B cell (primary cell): ENCODE results near the gene PAX1. TPM values are rescaled to one million over a fixed set of nuclear protein-coding genes. Genes with fewer than 3 reads are reported as not detected.

Experiments used
- ATAC-seq: fragments of 200-7000 bp; cut with Tn5 transposase; one replicate; pipeline ENCODE4 v1.10.0; 2021; ENCODE audit warnings: low read depth, mild to moderate bottlenecking, moderate number of reproducible peaks, moderate library complexity
- CTCF ChIA-PET: fragments of 350-600 bp; sonication (Branson Sonifier 250); formaldehyde crosslinking; loops from one replicate; lab custom pipeline; 2021; ENCODE audit warnings: antibody characterized with exemption, inconsistent platforms; lab: Charles Lee
- POLR2A ChIA-PET: fragments of 350-600 bp; sonication (Branson Sonifier 250); formaldehyde crosslinking; loops from one replicate; lab custom pipeline; 2021; ENCODE audit warnings: antibody characterized with exemption; lab: Charles Lee
- DNase-seq: peaks from one replicate; pipeline ENCODE4 v3.0.0; 2013
- H2AFZ ChIP-seq: 2 replicates; pipeline ENCODE4 v1.6.1; 2012; ENCODE audit warnings: mild to moderate bottlenecking, low read depth, low read length; ENCODE audit not compliant: insufficient read depth, poor library complexity, severe bottlenecking
- H3K27ac ChIP-seq, 2 donors: 1 replicate in 1 of 2; 2 replicates in 1 of 2; pipeline ENCODE4 v1.5.1; 2012 to 2013; ENCODE audit warnings: low read length in 2 of 2, mild to moderate bottlenecking in 2 of 2, moderate library complexity in 1 of 2
- H3K27me3 ChIP-seq, 4 experiments: fragments of 200-600 bp in 1 of 4; sonication (generic) in 1 of 4; replicated peaks in 1 of 4; 1 replicate in 2 of 4; 2 replicates in 2 of 4; pipeline versions ENCODE4 v1.6.1 to v1.7.0; 2013 to 2016; ENCODE audit warnings: low read length in 3 of 4, mild to moderate bottlenecking in 2 of 4, mixed read lengths in 1 of 4, moderate library complexity in 1 of 4; ENCODE audit not compliant: insufficient read depth in 4 of 4, control insufficient read depth in 3 of 4; ENCODE audit errors: control extremely low read depth in 1 of 4
- H3K36me3 ChIP-seq, 2 experiments: replicated peaks in 1 of 2; 1 replicate in 1 of 2; 2 replicates in 1 of 2; pipeline versions ENCODE4 v1.6.1 to v1.7.1; 2013; ENCODE audit warnings: low read length in 1 of 2; ENCODE audit not compliant: insufficient read depth in 2 of 2, control insufficient read depth in 1 of 2; ENCODE audit errors: control extremely low read depth in 1 of 2, extremely low read depth in 1 of 2
- H3K4me1 ChIP-seq, 2 donors: fragments of 200-600 bp in 1 of 2; sonication (generic) in 1 of 2; 1 replicate in 1 of 2; 2 replicates in 1 of 2; pipeline versions ENCODE4 v1.5.1 to v1.6.1; 2013 to 2017; ENCODE audit warnings: low read length in 2 of 2; ENCODE audit not compliant: control insufficient read depth in 2 of 2, insufficient read depth in 2 of 2
- H3K4me2 ChIP-seq: replicated peaks from 2 replicates; pipeline ENCODE3; 2012; ENCODE audit warnings: mild to moderate bottlenecking, low read depth, low read length; ENCODE audit not compliant: poor library complexity, severe bottlenecking
- H3K4me3 ChIP-seq, 5 experiments: fragments of 200-600 bp in 1 of 5; sonication (generic) in 1 of 5; 1 replicate in 3 of 5; 2 replicates in 2 of 5; pipeline versions ENCODE4 v1.5.1 to v1.7.0; 2011 to 2016; ENCODE audit warnings: low read length in 4 of 5, mild to moderate bottlenecking in 4 of 5, low read depth in 2 of 5, control low read depth in 1 of 5, moderate library complexity in 1 of 5; ENCODE audit not compliant: insufficient read depth in 1 of 5; ENCODE audit errors: control extremely low read depth in 1 of 5, extremely low read depth in 1 of 5
- H3K79me2 ChIP-seq: fragments of 200-600 bp; sonication (generic); one replicate; pipeline ENCODE4 v1.6.0; 2016; ENCODE audit warnings: low read length; ENCODE audit not compliant: control insufficient read depth, insufficient read depth
- H3K9ac ChIP-seq: fragments of 200-600 bp; sonication (generic); 2 replicates; pipeline ENCODE4 v1.6.1; 2017; ENCODE audit warnings: mild to moderate bottlenecking, low read length, moderate library complexity
- H3K9me3 ChIP-seq, 3 donors: one replicate each; pipeline versions ENCODE4 v1.6.1 to v1.7.1; 2013; ENCODE audit warnings: low read length in 2 of 3; ENCODE audit not compliant: control insufficient read depth in 2 of 3, insufficient read depth in 1 of 3; ENCODE audit errors: control extremely low read depth in 1 of 3
- H4K20me1 ChIP-seq: 2 replicates; pipeline ENCODE4 v1.6.0; 2012; ENCODE audit warnings: mild to moderate bottlenecking, low read length; ENCODE audit not compliant: insufficient read depth, control insufficient read depth, poor library complexity, severe bottlenecking
- H3K27ac Mint-ChIP-seq: one replicate; pipeline ENCODE4 v1.8.0; 2021; ENCODE audit warnings: mixed read lengths
- H3K27me3 Mint-ChIP-seq: one replicate; pipeline ENCODE4 v1.8.0; 2021; ENCODE audit warnings: mixed read lengths
- H3K4me1 Mint-ChIP-seq: one replicate; pipeline ENCODE4 v1.8.0; 2021; ENCODE audit warnings: mixed read lengths
- H3K4me3 Mint-ChIP-seq: one replicate; pipeline ENCODE4 v1.8.0; 2021; ENCODE audit warnings: mixed read lengths
- H3K9me3 Mint-ChIP-seq: one replicate; pipeline ENCODE4 v1.8.0; 2022; ENCODE audit warnings: mixed read lengths; ENCODE audit not compliant: insufficient read depth
- CTCF ChIP-seq: fragments of 200-600 bp; IDR thresholded peaks from one replicate; pipeline ENCODE4 v1.8.0; 2022; ENCODE audit warnings: antibody characterized with exemption, mild to moderate bottlenecking
- EZH2 ChIP-seq: IDR thresholded peaks from 2 replicates; pipeline ENCODE4 v1.6.1; 2012; ENCODE audit warnings: borderline replicate concordance, low read depth, mild to moderate bottlenecking, moderate library complexity, low read length; ENCODE audit not compliant: insufficient read depth, poor library complexity, severe bottlenecking
- WGBS: methylation state at CpG from one replicate; pipeline ENCODE4 v1.1.5; 2013; ENCODE audit warnings: missing lambda C conversion rate; ENCODE audit not compliant: insufficient coverage; 5-methylcytosine and 5-hydroxymethylcytosine counted together
- intact Hi-C: fragments of 100-400 bp; cut with micrococcal nuclease; formaldehyde crosslinking; loops from one replicate; pipeline ENCODE4 v1.10.0; 2022
- polyA plus RNA-seq: library from polyadenylated mRNA; depleted of rRNA; stranded (reverse); fragments of >200 nt; gene quantifications from 2 replicates; pipeline ENCODE4 v1.2.3, GENCODE V29; 2012
- total RNA-seq, 2 donors: library from RNA; stranded (reverse); fragments of 120-200 nt in 1 of 2; gene quantifications; 1 replicate in 1 of 2; 2 replicates in 1 of 2; pipeline versions ENCODE4 v1.2.3 to v1.2.4, GENCODE V29; 2013 to 2022

Gene PAX1
- total and polyA plus RNA-seq, 2 donors (not counting 1 experiment from before 2014, with no cell fraction given): not detected

- CTCF ChIA-PET: no interaction called here
- Histone ChIP-seq H3K4me1 (no peaks in the 10 kb centered on the region), H3K79me2 (no peaks in the 10 kb centered on the region), H3K27me3 (no peaks in the 10 kb centered on the region), H4K20me1 (no peaks in the 10 kb centered on the region), H3K4me2 (no peak overlapping the region), H3K27ac (no peak overlapping the region), H3K9ac (no peak overlapping the region), H3K36me3 (no peaks in the 10 kb centered on the region), H2AFZ (no peak overlapping the region), H3K4me3 (no peak overlapping the region), H3K9me3 (peaks cover 0 to 11% (median 0%) of the 10 kb centered on the region in 3 donors)
- peaks cover 2% of the 10 kb centered on the region for H3K9me3 Mint-ChIP-seq
- TF ChIP-seq EZH2: no peak
- TF ChIP-seq CTCF: no peak
- H3K27ac Mint-ChIP-seq: no peak overlapping the region
- 100% methylated on average over 1 of the region's 2 CpGs for WGBS
- no peaks in the 10 kb centered on the region for H3K4me1 Mint-ChIP-seq
- ATAC-seq (no peak), DNase-seq (no peak)
- POLR2A ChIA-PET: no interaction called here
- no peak overlapping the region for H3K4me3 Mint-ChIP-seq
- peaks cover 5% of the 10 kb centered on the region for H3K27me3 Mint-ChIP-seq
- intact Hi-C loops: no loop called here
Observed at GRCh38 chr20:21677261-21677660, 28.2 kb upstream of the PAX1 start.

- ChIA-PET CTCF (no interaction called here), POLR2A (no interaction called here)
- DNase-seq: no peak
- H3K9me3 ChIP-seq: peaks cover 0 to 11% (median 0%) of the 10 kb centered on the region in 3 donors
- Mint-ChIP-seq H3K27me3 (peaks cover 9% of the 10 kb centered on the region), H3K4me1 (no peaks in the 10 kb centered on the region), H3K9me3 (peaks cover 2% of the 10 kb centered on the region), H3K27ac (no peak overlapping the region), H3K4me3 (no peak overlapping the region)
- no peak overlapping the region for H3K9ac ChIP-seq
- TF ChIP-seq EZH2 (no peak), CTCF (no peak)
- H3K27me3 ChIP-seq: no peaks in the 10 kb centered on the region
- no peaks in the 10 kb centered on the region for H3K36me3 ChIP-seq
- ATAC-seq: no peak
- no peak overlapping the region for H2AFZ ChIP-seq
- intact Hi-C loops: no loop called here
- no peaks in the 10 kb centered on the region for H3K79me2 ChIP-seq
- H3K27ac ChIP-seq: no peak overlapping the region
- H3K4me1 ChIP-seq: no peaks in the 10 kb centered on the region
- H3K4me2 ChIP-seq: no peak overlapping the region
- no peak overlapping the region for H3K4me3 ChIP-seq
- no peaks in the 10 kb centered on the region for H4K20me1 ChIP-seq
- no CpG with 5 or more reads among the region's 3 CpGs for WGBS
Observed at GRCh38 chr20:21677781-21678180, 27.7 kb upstream of the PAX1 start.
